ENCODE data around the gene SBNO2. TPM values are rescaled to one million over a fixed set of nuclear protein-coding genes. Genes with fewer than 3 reads are reported as not detected.

Gene SBNO2
- total RNA-seq, 4 donors from 2014 or later, result 22.8 to 69.0 (median 25.5) TPM

DNA sequence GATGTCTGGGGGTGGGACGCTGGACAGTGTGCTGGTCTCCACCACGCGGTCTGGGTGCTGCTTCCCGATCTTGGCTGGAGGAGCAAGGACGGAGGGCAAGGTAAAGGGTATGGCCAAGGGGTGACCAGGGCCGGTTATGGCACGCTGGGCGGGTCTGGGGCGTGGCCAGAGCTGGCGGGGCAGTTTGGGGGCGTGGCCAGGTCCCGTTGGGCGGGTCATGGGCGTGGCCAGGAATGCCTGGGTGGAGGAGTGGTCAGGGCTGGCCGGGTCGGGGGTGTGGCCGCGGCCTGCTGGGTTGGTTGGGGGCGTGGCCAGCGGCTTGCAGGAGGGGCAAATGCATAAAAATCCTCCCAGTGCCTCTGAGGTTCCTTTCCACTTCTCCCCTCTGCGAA is 51.1 kb downstream of the SBNO2 start:
- H3K9me3 ChIP-seq, result no peaks in the 10 kb centered on the region
- H3K27ac ChIP-seq, result no peak overlapping the region
- H3K4me3 ChIP-seq (replicated peaks in 1 of 3), result no peak overlapping the region
- no peaks in the 10 kb centered on the region for H3K27me3 ChIP-seq
- peak in 1 of 2 donors; percentile 37 for DNase-seq
- WGBS, 2 donors, result 66 to 74% methylated on average over 12 to 21 of the region's 21 CpGs
- H3K4me1 ChIP-seq, result no peaks in the 10 kb centered on the region
- intact Hi-C loops (cut with DNase I), result no loop called here
- peaks cover 72 to 79% of the 10 kb centered on the region in 2 donors for H3K36me3 ChIP-seq
- no peak for TF ChIP-seq POLR2A (IDR thresholded peaks at IDR 0.05)
- TF ChIP-seq, protein P1, sequence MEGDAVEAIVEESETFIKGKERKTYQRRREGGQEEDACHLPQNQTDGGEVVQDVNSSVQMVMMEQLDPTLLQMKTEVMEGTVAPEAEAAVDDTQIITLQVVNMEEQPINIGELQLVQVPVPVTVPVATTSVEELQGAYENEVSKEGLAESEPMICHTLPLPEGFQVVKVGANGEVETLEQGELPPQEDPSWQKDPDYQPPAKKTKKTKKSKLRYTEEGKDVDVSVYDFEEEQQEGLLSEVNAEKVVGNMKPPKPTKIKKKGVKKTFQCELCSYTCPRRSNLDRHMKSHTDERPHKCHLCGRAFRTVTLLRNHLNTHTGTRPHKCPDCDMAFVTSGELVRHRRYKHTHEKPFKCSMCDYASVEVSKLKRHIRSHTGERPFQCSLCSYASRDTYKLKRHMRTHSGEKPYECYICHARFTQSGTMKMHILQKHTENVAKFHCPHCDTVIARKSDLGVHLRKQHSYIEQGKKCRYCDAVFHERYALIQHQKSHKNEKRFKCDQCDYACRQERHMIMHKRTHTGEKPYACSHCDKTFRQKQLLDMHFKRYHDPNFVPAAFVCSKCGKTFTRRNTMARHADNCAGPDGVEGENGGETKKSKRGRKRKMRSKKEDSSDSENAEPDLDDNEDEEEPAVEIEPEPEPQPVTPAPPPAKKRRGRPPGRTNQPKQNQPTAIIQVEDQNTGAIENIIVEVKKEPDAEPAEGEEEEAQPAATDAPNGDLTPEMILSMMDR (IDR thresholded peaks at IDR 0.05), result no peak

DNA sequence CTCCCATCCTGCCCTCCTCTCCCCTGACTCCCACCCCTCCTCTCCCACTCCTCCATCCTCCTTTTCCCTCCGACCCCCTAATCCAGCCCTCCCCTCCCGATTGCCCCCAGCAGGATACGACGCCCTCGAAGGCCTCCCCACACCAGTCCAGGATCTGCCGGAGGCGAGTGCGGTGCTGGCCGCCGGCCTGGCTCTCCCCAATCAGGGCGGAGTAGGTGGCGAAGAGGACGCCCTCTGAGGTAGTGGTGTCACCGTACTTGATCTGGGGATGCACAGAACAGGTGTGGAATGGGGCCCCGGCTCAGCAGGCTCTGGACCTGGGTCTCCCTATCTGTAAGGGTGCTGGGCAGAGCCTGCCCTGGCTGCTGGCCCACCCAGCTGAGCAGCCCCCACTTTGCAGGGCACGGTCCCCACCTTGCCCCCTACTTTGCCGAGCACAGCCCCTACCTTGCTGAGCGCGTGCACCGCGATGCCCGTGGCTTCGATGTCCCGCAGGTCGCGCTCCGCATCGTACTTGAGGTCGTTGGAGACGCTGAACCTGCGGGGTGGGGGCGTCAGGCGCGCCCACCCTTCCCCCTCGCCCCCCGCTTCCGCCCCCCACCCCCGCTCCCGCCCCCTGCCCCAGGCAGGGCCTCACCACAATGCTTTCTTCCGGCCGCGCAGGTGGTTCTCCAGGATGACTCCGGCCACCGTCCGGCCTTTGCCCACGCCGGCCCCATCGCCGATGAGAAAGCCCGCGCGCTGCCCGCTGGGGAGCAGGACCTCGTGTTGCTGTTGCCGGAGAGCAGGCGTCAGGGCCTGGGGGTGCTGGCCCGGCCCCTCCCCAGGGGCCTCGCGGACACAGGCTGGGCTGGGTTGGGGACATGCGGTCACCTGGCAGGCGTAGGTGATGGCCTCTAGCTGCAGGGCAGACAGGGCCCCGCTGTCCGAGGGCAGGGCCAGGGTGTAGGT is 51.8 kb downstream of the SBNO2 start:
- WGBS, 2 donors, result 94 to 97% methylated on average over 42 to 46 of the region's 63 CpGs
- Histone ChIP-seq H3K9me3 (no peaks in the 10 kb centered on the region), H3K27ac (no peak overlapping the region), H3K27me3 (no peaks in the 10 kb centered on the region), H3K4me1 (no peaks in the 10 kb centered on the region), H3K4me3 (replicated peaks in 1 of 3) (no peak overlapping the region), H3K36me3 (peaks cover 74 to 82% of the 10 kb centered on the region in 2 donors)
- DNase-seq, result no peak
- intact Hi-C loops (cut with DNase I), result no loop called here
- no peak for TF ChIP-seq POLR2A (IDR thresholded peaks at IDR 0.05)
- TF ChIP-seq, protein P1 (IDR thresholded peaks at IDR 0.05), result no peak

DNA sequence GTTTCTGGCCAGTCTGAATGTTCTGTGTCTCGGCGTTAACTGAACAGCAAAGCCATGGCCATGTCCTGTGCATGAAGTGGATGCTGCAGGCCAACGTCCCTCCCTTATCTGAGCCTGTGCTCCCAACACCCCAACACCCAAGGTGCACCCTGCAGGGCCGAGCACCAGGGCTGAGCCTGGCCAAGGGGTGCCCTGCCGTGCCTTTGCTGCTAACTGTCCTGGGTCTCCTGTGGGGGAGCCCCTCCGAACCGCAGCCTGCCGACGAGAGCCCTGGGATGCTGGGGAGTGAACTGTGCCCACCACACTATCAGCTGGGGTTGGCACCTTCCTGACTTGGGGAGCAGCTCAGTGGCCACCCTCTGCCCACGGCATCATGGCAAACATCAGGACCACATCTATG is 52.7 kb downstream of the SBNO2 start:
- intact Hi-C loops (cut with DNase I), result no loop called here
- Histone ChIP-seq H3K9me3 (no peaks in the 10 kb centered on the region), H3K4me3 (replicated peaks in 1 of 3) (no peak overlapping the region), H3K27me3 (no peaks in the 10 kb centered on the region), H3K4me1 (no peaks in the 10 kb centered on the region), H3K36me3 (peaks cover 74 to 85% of the 10 kb centered on the region in 2 donors), H3K27ac (no peak overlapping the region)
- 97 to 98% methylated on average over 4 to 10 of the region's 10 CpGs for WGBS, 2 donors
- TF ChIP-seq POLR2A (IDR thresholded peaks at IDR 0.05), result no peak
- TF ChIP-seq, protein P1 (IDR thresholded peaks at IDR 0.05), result no peak
- no peak for DNase-seq

DNA sequence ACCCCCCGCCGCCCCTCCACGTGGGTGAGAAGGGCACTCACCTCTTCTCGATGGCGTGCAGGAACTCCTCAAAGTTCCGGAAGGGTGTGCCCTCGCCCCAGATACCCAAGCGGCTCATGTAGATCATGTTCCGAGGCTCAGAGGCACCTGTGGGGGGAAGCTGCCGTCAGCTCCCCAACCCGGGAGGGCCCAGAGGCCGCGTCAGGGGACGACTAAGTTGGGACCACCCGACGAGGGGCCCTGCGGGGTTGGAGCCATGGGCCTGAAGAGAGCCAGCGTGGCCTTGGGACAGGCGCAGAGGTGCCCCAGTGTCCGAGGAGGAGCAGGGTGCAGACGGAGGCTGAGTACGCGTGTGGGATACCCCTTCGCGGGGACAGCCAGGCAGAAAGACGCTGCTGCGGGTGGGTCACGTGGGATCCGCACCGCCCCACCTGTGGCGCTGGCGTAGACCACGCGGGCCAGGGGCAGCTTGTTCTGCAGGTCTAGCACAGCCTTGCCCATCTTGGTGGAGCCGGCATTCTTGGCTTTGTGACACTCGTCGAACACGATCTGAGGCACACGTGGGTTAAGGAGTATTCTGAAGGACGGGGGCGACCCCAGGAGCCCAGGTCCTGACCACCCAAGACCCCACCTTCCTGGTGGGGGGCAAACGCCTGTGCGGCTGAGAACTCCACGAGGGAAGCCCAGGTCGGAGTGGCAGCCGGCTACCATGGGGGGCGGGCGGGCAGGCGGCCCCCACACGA is 54.4 kb downstream of the SBNO2 start:
- Histone ChIP-seq H3K4me1 (no peaks in the 10 kb centered on the region), H3K27ac (no peak overlapping the region), H3K36me3 (peaks cover 80 to 93% of the 10 kb centered on the region in 2 donors), H3K4me3 (replicated peaks in 1 of 3) (no peak overlapping the region), H3K9me3 (no peaks in the 10 kb centered on the region), H3K27me3 (no peaks in the 10 kb centered on the region)
- no peak for TF ChIP-seq POLR2A (IDR thresholded peaks at IDR 0.05)
- TF ChIP-seq, protein P1 (IDR thresholded peaks at IDR 0.05), result no peak
- intact Hi-C loops (cut with DNase I), result no loop called here
- DNase-seq, result no peak
- 94 to 98% methylated on average over 25 to 36 of the region's 50 CpGs for WGBS, 2 donors
